HL-60 (cell line): ENCODE results near the gene ARSD.
"Not testable (repeated sequence)": the region's sequence is repeated elsewhere in the genome, so short reads cannot be mapped to it uniquely, and the experiment has no call there.

Experiments
- DNase-seq, 2 experiments: peaks; one replicate each; pipeline ENCODE4 v3.0.0-alpha.2; 2010 to 2020; ENCODE audit warnings: low read depth in 1 of 2, low spot score in 1 of 2
- H3K27ac ChIP-seq: fragments of 250-450 bp; sonication (Bioruptor Pico); replicated peaks from 2 replicates; pipeline ENCODE4 v1.5.1; 2020; ENCODE audit warnings: mild to moderate bottlenecking, moderate library complexity
- H3K27me3 ChIP-seq: fragments of 250-450 bp; sonication (Bioruptor Pico); 2 replicates; pipeline ENCODE4 v1.5.1; 2021; ENCODE audit warnings: mild to moderate bottlenecking, moderate library complexity; ENCODE audit not compliant: insufficient read depth, poor library complexity, severe bottlenecking
- H3K4me3 ChIP-seq: replicated peaks from 2 replicates; pipeline ENCODE4 v1.5.1; 2011; ENCODE audit warnings: mild to moderate bottlenecking, control low read depth, low read length; ENCODE audit not compliant: insufficient read depth
- GABPA ChIP-seq: IDR thresholded peaks from 2 replicates; pipeline ENCODE4 v1.6.1; 2012; ENCODE audit warnings: low read depth
- POLR2AphosphoS5 ChIP-seq: IDR thresholded peaks from 2 replicates; pipeline ENCODE4 v1.6.1; 2012; ENCODE audit warnings: low read depth
- SPI1 ChIP-seq: IDR thresholded peaks from 2 replicates; pipeline ENCODE4 v1.6.1; 2012; ENCODE audit warnings: low read depth, mild to moderate bottlenecking, borderline replicate concordance
- TF ChIP-seq, protein P1 (sequence below): IDR thresholded peaks from 2 replicates; pipeline ENCODE4 v1.6.1; 2012; ENCODE audit warnings: low read depth; ENCODE audit not compliant: insufficient replicate concordance
- TF ChIP-seq, protein P2 (sequence below): IDR thresholded peaks from one replicate; pipeline ENCODE4 v1.5.1; 2011; ENCODE audit warnings: low read length, control low read depth, inconsistent platforms; ENCODE audit not compliant: insufficient read depth

The ARSD gene

DNA sequence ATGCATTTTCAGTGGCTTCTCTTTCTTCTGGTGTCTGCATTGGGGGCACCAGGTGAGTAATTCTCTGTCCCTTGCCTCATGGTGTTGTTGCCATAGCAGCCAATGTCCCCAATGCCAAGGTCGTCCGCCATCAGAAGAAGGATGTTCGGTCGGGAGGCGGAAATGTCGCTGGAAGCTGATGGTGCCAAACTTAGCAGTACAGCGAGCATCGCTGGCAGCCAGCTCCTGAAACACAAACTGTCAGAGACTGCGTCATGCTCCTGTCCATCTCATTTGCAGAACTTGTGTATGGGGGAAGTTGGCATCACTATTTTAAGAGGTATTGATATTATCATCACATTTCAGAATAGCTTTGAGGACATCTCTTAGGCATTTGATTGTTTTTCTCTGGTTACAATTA lies 29.1 kb upstream of the ARSD start:
- DNase-seq, result no peak
- TF ChIP-seq, protein P1, sequence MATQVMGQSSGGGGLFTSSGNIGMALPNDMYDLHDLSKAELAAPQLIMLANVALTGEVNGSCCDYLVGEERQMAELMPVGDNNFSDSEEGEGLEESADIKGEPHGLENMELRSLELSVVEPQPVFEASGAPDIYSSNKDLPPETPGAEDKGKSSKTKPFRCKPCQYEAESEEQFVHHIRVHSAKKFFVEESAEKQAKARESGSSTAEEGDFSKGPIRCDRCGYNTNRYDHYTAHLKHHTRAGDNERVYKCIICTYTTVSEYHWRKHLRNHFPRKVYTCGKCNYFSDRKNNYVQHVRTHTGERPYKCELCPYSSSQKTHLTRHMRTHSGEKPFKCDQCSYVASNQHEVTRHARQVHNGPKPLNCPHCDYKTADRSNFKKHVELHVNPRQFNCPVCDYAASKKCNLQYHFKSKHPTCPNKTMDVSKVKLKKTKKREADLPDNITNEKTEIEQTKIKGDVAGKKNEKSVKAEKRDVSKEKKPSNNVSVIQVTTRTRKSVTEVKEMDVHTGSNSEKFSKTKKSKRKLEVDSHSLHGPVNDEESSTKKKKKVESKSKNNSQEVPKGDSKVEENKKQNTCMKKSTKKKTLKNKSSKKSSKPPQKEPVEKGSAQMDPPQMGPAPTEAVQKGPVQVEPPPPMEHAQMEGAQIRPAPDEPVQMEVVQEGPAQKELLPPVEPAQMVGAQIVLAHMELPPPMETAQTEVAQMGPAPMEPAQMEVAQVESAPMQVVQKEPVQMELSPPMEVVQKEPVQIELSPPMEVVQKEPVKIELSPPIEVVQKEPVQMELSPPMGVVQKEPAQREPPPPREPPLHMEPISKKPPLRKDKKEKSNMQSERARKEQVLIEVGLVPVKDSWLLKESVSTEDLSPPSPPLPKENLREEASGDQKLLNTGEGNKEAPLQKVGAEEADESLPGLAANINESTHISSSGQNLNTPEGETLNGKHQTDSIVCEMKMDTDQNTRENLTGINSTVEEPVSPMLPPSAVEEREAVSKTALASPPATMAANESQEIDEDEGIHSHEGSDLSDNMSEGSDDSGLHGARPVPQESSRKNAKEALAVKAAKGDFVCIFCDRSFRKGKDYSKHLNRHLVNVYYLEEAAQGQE, result no peak
- TF ChIP-seq SPI1, result no peak
- TF ChIP-seq POLR2AphosphoS5, result no peak
- TF ChIP-seq, protein P2, sequence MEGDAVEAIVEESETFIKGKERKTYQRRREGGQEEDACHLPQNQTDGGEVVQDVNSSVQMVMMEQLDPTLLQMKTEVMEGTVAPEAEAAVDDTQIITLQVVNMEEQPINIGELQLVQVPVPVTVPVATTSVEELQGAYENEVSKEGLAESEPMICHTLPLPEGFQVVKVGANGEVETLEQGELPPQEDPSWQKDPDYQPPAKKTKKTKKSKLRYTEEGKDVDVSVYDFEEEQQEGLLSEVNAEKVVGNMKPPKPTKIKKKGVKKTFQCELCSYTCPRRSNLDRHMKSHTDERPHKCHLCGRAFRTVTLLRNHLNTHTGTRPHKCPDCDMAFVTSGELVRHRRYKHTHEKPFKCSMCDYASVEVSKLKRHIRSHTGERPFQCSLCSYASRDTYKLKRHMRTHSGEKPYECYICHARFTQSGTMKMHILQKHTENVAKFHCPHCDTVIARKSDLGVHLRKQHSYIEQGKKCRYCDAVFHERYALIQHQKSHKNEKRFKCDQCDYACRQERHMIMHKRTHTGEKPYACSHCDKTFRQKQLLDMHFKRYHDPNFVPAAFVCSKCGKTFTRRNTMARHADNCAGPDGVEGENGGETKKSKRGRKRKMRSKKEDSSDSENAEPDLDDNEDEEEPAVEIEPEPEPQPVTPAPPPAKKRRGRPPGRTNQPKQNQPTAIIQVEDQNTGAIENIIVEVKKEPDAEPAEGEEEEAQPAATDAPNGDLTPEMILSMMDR, result no peak
- no peak for TF ChIP-seq GABPA
- H3K27ac ChIP-seq, result no peak overlapping the region

DNA sequence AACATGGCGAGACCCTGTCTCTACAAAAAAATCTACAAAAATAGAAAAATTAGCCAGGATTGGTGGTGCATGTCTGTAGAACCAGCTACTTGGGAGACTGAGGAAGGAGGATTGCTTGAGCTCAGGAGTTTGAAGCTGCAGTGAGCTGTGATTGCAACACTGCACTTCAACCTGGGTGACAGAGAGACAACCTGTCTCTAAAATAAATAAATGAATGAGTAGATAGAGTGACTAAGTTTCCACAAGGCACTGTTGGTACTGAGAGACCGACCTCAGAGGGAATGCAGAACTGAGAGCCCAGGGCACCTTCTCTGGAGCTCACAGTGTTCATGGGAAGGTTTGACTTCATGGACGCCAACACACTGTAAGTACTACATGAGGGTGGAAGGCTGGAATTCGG lies 26.7 kb upstream of the ARSD start:
- TF ChIP-seq POLR2AphosphoS5, result no peak
- TF ChIP-seq, protein P2, result no peak
- TF ChIP-seq, protein P1, result no peak
- H3K27ac ChIP-seq, result no peak overlapping the region
- H3K27me3 ChIP-seq, result no peaks in the 10 kb centered on the region
- no peak overlapping the region for H3K4me3 ChIP-seq
- DNase-seq, result no peak

More for the DNA sequence above, 29.1 kb upstream of the ARSD start:
- Histone ChIP-seq H3K27me3 (no peaks in the 10 kb centered on the region), H3K4me3 (no peak overlapping the region)

DNA sequence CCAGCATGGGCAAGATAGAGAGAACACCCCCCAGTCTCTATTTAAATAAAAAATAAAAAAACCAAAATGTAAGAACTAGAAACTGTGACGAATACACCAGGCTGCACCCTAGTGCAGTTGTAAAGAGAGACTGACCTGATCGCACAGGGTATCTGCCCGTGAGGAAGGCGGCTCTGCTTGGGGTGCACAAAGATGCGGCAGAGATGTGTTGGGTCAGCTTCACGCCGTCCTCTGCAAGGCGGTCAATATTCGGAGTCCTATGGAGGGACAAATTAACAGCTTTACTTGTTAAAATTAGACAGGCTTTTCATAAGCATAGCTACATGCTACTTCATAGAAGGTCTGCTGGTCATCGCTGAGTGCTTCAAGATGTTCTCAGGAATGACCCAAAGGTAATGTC lies 26.1 kb upstream of the ARSD start:
- no peak for TF ChIP-seq SPI1
- TF ChIP-seq GABPA, result no peak
- no peak for TF ChIP-seq POLR2AphosphoS5
- H3K4me3 ChIP-seq, result no peak overlapping the region
- DNase-seq, result no peak
- H3K27me3 ChIP-seq, result no peaks in the 10 kb centered on the region
- H3K27ac ChIP-seq, result no peak overlapping the region

DNA sequence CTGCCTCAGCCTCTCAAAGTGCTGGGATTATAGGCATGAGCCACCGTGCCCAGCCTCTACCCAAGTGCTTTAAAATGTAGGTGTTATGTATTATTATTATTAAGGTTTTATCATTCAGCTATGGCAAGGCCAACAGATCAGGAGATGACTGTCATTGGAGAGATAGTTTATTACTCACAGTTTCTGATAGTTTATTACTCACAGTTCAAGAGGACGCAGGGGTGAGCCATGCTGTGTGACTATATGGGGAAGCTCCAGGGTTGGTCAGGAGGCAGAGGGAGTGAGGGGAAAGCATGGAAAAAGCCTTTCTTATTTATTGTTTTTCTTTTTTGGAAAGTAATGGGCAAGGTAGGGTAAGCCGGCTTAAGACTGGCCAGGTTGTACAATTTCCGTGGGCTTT lies 25.4 kb upstream of the ARSD start:
- no peak for DNase-seq
- TF ChIP-seq, protein P1, result no peak
- TF ChIP-seq SPI1 (no peak), GABPA (no peak), POLR2AphosphoS5 (no peak)
- TF ChIP-seq, protein P2, result no peak
- H3K27me3 ChIP-seq, result no peaks in the 10 kb centered on the region
- no peak overlapping the region for H3K27ac ChIP-seq
- no peak overlapping the region for H3K4me3 ChIP-seq

DNA sequence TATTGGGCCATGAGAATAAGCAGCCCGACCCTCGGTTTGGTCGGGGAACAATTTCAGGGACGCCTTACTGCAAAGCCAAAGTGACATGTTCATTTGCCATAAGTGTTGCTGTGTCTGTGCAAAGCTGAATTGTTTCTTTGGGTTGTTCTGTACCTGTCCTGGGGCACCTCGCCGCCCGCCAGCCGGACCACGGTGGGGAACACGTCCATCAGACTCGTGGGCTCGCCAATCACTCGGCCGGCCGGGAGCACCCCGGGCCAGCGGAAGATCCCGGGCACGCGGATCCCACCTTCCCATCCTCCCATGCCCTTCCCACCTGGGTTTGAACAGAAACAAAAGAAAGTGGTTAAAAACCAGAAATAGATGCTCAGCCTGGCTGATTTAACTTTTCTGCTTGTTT lies 8.8 kb upstream of the ARSD start:
- not testable (repeated sequence) for H3K4me3 ChIP-seq, H3K27me3 ChIP-seq, H3K27ac ChIP-seq, DNase-seq
